ENCODE measurements around the gene MEGF8.

MEGF8 gene

GRCh38 chr19:42282819-42283187, 42.6 kb upstream of the MEGF8 start:
- in situ Hi-C loops (cut with MboI; ENCODE audit: low pct_unique_long_range_greater_than_20kb, low sequenced_read_pairs, unreplicated experiment): loop anchor here (25.0 kb wide), 1 partner anchor 171 kb away; no protein-coding TSS in a partner anchor
- TF ChIP-seq CTCF (IDR thresholded peaks at IDR 0.05; ENCODE audit: extremely low read depth, insufficient read depth, missing control alignments): no peak
- no peak for DNase-seq (ENCODE audit: low spot score)

GRCh38 chr19:42283188-42284065, 42.0 kb upstream of the MEGF8 start:
- peak; percentile 99 for DNase-seq (ENCODE audit: low spot score)
- TF ChIP-seq CTCF (IDR thresholded peaks at IDR 0.05; ENCODE audit: extremely low read depth, insufficient read depth, missing control alignments): no peak
- in situ Hi-C loops (cut with MboI; ENCODE audit: low pct_unique_long_range_greater_than_20kb, low sequenced_read_pairs, unreplicated experiment): loop anchor here (25.0 kb wide), 1 partner anchor 171 kb away; no protein-coding TSS in a partner anchor

- in situ Hi-C loops (cut with MboI; ENCODE audit: low pct_unique_long_range_greater_than_20kb, low sequenced_read_pairs, unreplicated experiment): loop anchor here (25.0 kb wide), 1 partner anchor 172 kb away; no protein-coding TSS in a partner anchor
- no peak for TF ChIP-seq CTCF (IDR thresholded peaks at IDR 0.05; ENCODE audit: extremely low read depth, insufficient read depth, missing control alignments)
- peak; percentile 97 for DNase-seq (ENCODE audit: low spot score)
Measured at GRCh38 chr19:42284066-42284501, 41.4 kb upstream of the MEGF8 start.

GRCh38 chr19:42284591-42285341, 40.7 kb upstream of the MEGF8 start:
- TF ChIP-seq CTCF (IDR thresholded peaks at IDR 0.05; ENCODE audit: extremely low read depth, insufficient read depth, missing control alignments): no peak
- in situ Hi-C loops (cut with MboI; ENCODE audit: low pct_unique_long_range_greater_than_20kb, low sequenced_read_pairs, unreplicated experiment): loop anchor here (25.0 kb wide), 1 partner anchor 172 kb away; no protein-coding TSS in a partner anchor
- DNase-seq (ENCODE audit: low spot score): no peak

- DNase-seq (ENCODE audit: low spot score): no peak
- TF ChIP-seq CTCF (IDR thresholded peaks at IDR 0.05; ENCODE audit: extremely low read depth, insufficient read depth, missing control alignments): no peak
- in situ Hi-C loops (cut with MboI; ENCODE audit: low pct_unique_long_range_greater_than_20kb, low sequenced_read_pairs, unreplicated experiment): loop anchor here (25.0 kb wide), 1 partner anchor 173 kb away; no protein-coding TSS in a partner anchor
Measured at GRCh38 chr19:42285541-42285941, 39.9 kb upstream of the MEGF8 start.

- DNase-seq (ENCODE audit: low spot score): no peak
- in situ Hi-C loops (cut with MboI; ENCODE audit: low pct_unique_long_range_greater_than_20kb, low sequenced_read_pairs, unreplicated experiment): loop anchor here (25.0 kb wide), 1 partner anchor 174 kb away; no protein-coding TSS in a partner anchor
- no peak for TF ChIP-seq CTCF (IDR thresholded peaks at IDR 0.05; ENCODE audit: extremely low read depth, insufficient read depth, missing control alignments)
Measured at GRCh38 chr19:42285988-42286348, 39.5 kb upstream of the MEGF8 start.
